Measurements from ENCODE around the gene CUL7.

The CUL7 gene

GRCh38 chr6:43019152-43019551 is 34.5 kb downstream of the CUL7 start:
- H3K4me3 ChIP-seq (ENCODE audit: control insufficient read depth, low read depth, low read length) = no peak overlapping the region
- no peak for DNase-seq (ENCODE audit: low read depth)
- no peak for TF ChIP-seq CTCF (conservative IDR thresholded peaks at IDR 0.05; ENCODE audit: control insufficient read depth, insufficient read depth, low read depth, low read length)

- no peak for DNase-seq (ENCODE audit: low read depth)
Measured at GRCh38 chr6:43016943-43017334, 36.7 kb downstream of the CUL7 start.

GRCh38 chr6:43016176-43016942 is 37.3 kb downstream of the CUL7 start:
- DNase-seq (ENCODE audit: low read depth) = no peak
- TF ChIP-seq CTCF (conservative IDR thresholded peaks at IDR 0.05; ENCODE audit: control insufficient read depth, insufficient read depth, low read depth, low read length) = no peak
- no peak overlapping the region for H3K4me3 ChIP-seq (ENCODE audit: control insufficient read depth, low read depth, low read length)

More at GRCh38 chr6:43016943-43017334, 36.7 kb downstream of the CUL7 start:
- no peak for TF ChIP-seq CTCF (conservative IDR thresholded peaks at IDR 0.05; ENCODE audit: control insufficient read depth, insufficient read depth, low read depth, low read length)
- no peak overlapping the region for H3K4me3 ChIP-seq (ENCODE audit: control insufficient read depth, low read depth, low read length)

- peak overlapping the region; percentile 80 for H3K4me3 ChIP-seq (ENCODE audit: control insufficient read depth, low read depth, low read length)
- DNase-seq (ENCODE audit: low read depth) = peak; percentile 45
- TF ChIP-seq CTCF (conservative IDR thresholded peaks at IDR 0.05; ENCODE audit: control insufficient read depth, insufficient read depth, low read depth, low read length) = no peak
Measured at GRCh38 chr6:43014434-43014909, 39.2 kb downstream of the CUL7 start.

GRCh38 chr6:43013843-43014433 is 39.7 kb downstream of the CUL7 start, which contains the start of the genes KLHDC3 and MEA1:
KLHDC3 (plus strand) TSS chr6:43014249; CDS start chr6:43017193, 2,944 bp downstream.
MEA1 (minus strand) TSS chr6:43013946; CDS start chr6:43013813, 133 bp downstream.
- peak within 1 kb of the TSS; percentile 80 for H3K4me3 ChIP-seq (ENCODE audit: control insufficient read depth, low read depth, low read length)
- no peak for TF ChIP-seq CTCF (conservative IDR thresholded peaks at IDR 0.05; ENCODE audit: control insufficient read depth, insufficient read depth, low read depth, low read length)
- DNase-seq (ENCODE audit: low read depth) = peak; percentile 100

- DNase-seq (ENCODE audit: low read depth) = peak; percentile 21
- peak overlapping the region; percentile 80 for H3K4me3 ChIP-seq (ENCODE audit: control insufficient read depth, low read depth, low read length)
- no peak for TF ChIP-seq CTCF (conservative IDR thresholded peaks at IDR 0.05; ENCODE audit: control insufficient read depth, insufficient read depth, low read depth, low read length)
Measured at GRCh38 chr6:43013097-43013842, 40.4 kb downstream of the CUL7 start.

All from fibroblast of mammary gland (primary cell).